Adrenal gland (tissue), 12 donors: ENCODE data around the gene FEV. TPM values are rescaled to one million over a fixed set of nuclear protein-coding genes. Genes with fewer than 3 reads are reported as not detected.
A peak's percentile ranks its signal among the peaks of the same experiment; 100 is the strongest.

Source experiments
- DNase-seq, 7 donors: peaks; one replicate each; pipeline ENCODE4 v3.0.0-alpha.2; 2019 to 2020
- H3K27ac ChIP-seq, 5 donors: fragments of 200-600 bp; sonication (generic) in 4 of 5; 1 replicate in 3 of 5; 2 replicates in 2 of 5; pipeline versions ENCODE4 v1.5.1 to v1.8.0; 2016 to 2020; ENCODE audit warnings: mild to moderate bottlenecking in 1 of 5
- H3K27me3 ChIP-seq: fragments of 200-600 bp; 2 replicates; pipeline ENCODE4 v1.8.0; 2021
- H3K36me3 ChIP-seq, 2 donors: fragments of 200-600 bp; replicated peaks in 1 of 2; 1 replicate in 1 of 2; 2 replicates in 1 of 2; pipeline versions ENCODE4 v1.5.1 to v1.8.0; 2018 to 2022
- H3K4me1 ChIP-seq, 2 donors: fragments of 200-600 bp; replicated peaks in 1 of 2; 1 replicate in 1 of 2; 2 replicates in 1 of 2; pipeline versions ENCODE4 v1.5.1 to v1.8.0; 2018 to 2021
- H3K4me3 ChIP-seq, 4 donors: fragments of 200-600 bp; sonication (generic) in 3 of 4; one replicate each; pipeline ENCODE4 v1.5.1; 2016 to 2018
- H3K9me3 ChIP-seq, 3 donors: fragments of 200-600 bp; sonication (generic) in 1 of 3; replicated peaks in 1 of 3; 1 replicate in 2 of 3; 2 replicates in 1 of 3; pipeline versions ENCODE4 v1.5.1 to v1.8.0; 2016 to 2021
- POLR2A ChIP-seq, 2 donors: fragments of 450-650 bp; IDR thresholded peaks; one replicate each; pipeline ENCODE4 v1.6.1; 2017; ENCODE audit warnings: antibody characterized with exemption in 2 of 2, mild to moderate bottlenecking in 2 of 2, moderate library complexity in 1 of 2
- WGBS, 4 donors: extraction: QIAGEN DNeasy Blood & Tissue Kit in 2 of 4; methylation state at CpG; one replicate each; pipeline versions ENCODE4 v1.1.5 to v1.1.7; 2013 to 2017; 5-methylcytosine and 5-hydroxymethylcytosine counted together
- intact Hi-C, 2 donors: fragments of 100-400 bp; cut with DNase I; formaldehyde crosslinking; loops; one replicate each; pipeline versions ENCODE4 v1.14.1 to v1.15.0; 2022 to 2023
- polyA plus RNA-seq, 3 donors: library from polyadenylated mRNA; stranded (reverse); fragments of 200-250 nt in 2 of 3; fragments of 350-450 nt in 1 of 3; fragmentation: Illumina TruSeq in 1 of 3; extraction: RNeasy Lipid Tissue Mini Kit (QIAGEN cat#74804) in 1 of 3; gene quantifications; one replicate each; pipeline ENCODE4 v1.2.3, GENCODE V29; 2013 to 2014
- total RNA-seq, 9 donors: library from RNA; depleted of rRNA in 4 of 9; stranded (reverse); fragments of >200 nt in 4 of 9; fragments of 120-200 nt in 1 of 9; fragmentation: NEBNext Ultra II Directional in 1 of 9; extraction: Animal tissue kit (Norgen Biotek cat#: 25700) in 1 of 9; gene quantifications; one replicate each; pipeline versions ENCODE4 v1.1.0 to v1.2.4, GENCODE V29; 2013 to 2023
- TF ChIP-seq, protein P1 (sequence below), 6 experiments: fragments of 450-650 bp in 4 of 6; fragments of 200-600 bp in 2 of 6; sonication (generic) in 1 of 6; IDR thresholded peaks; 1 replicate in 5 of 6; 2 replicates in 1 of 6; pipeline versions ENCODE4 v1.5.1 to v1.8.0; 2016 to 2021; ENCODE audit warnings: antibody characterized with exemption in 6 of 6, mild to moderate bottlenecking in 2 of 6, moderate library complexity in 1 of 6
- donor health status: healthy with polysubstance abuse.
- donor health status: Bipolar disorder and iron deficiency.
- donor health status: DM: yes; HTN: yes; CAD: no.
- donor health status: DM: no; HTN: no; CAD: no.
- donor health status: DM: no; HTN: no; CAD: no.
- donor health status: DM: yes; HTN: yes; CAD: no.

FEV gene
- total and polyA plus RNA-seq, 12 donors: 0.22 to 16.5 (median 3.1) TPM; not detected in 4

DNA sequence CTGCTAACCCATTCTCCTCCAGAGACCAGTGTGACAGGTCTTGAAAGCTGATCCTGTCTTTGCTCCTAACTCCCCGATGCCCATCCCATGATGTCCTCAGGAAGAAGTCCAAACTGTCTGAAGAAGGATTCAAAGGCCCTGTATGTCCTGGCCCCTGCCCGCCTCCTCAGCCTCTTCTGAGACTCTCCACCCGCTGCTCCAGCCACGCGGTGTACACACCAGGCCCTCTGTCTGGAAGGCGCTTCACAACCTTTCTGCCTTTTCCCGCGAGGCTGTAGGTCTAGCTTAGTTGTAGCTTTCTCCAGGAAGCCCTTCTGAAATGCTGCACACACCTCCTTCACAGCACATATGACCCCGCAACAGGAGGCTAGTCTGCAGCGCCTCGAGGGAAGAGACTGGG is 31.7 kb upstream of the FEV start:
- TF ChIP-seq POLR2A (IDR thresholded peaks at IDR 0.05): no peak
- TF ChIP-seq, protein P1, sequence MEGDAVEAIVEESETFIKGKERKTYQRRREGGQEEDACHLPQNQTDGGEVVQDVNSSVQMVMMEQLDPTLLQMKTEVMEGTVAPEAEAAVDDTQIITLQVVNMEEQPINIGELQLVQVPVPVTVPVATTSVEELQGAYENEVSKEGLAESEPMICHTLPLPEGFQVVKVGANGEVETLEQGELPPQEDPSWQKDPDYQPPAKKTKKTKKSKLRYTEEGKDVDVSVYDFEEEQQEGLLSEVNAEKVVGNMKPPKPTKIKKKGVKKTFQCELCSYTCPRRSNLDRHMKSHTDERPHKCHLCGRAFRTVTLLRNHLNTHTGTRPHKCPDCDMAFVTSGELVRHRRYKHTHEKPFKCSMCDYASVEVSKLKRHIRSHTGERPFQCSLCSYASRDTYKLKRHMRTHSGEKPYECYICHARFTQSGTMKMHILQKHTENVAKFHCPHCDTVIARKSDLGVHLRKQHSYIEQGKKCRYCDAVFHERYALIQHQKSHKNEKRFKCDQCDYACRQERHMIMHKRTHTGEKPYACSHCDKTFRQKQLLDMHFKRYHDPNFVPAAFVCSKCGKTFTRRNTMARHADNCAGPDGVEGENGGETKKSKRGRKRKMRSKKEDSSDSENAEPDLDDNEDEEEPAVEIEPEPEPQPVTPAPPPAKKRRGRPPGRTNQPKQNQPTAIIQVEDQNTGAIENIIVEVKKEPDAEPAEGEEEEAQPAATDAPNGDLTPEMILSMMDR (IDR thresholded peaks at IDR 0.05): no peak

GRCh38 chr2:219010873-219011272 is 25.9 kb upstream of the FEV start:
- Histone ChIP-seq H3K4me3 (no peak overlapping the region), H3K36me3 (no peaks in the 10 kb centered on the region), H3K9me3 (no peaks in the 10 kb centered on the region), H3K27me3 (peaks cover 9% of the 10 kb centered on the region), H3K4me1 (no peaks in the 10 kb centered on the region), H3K27ac (no peak overlapping the region)
- TF ChIP-seq, protein P1 (IDR thresholded peaks at IDR 0.05): no peak
- no peak for TF ChIP-seq POLR2A (IDR thresholded peaks at IDR 0.05)
- intact Hi-C loops: no loop called here
- 72 to 93% (median 84%) methylated on average over 5 of the region's 5 CpGs for WGBS, 4 donors
- no peak for DNase-seq

More for the DNA sequence above, 31.7 kb upstream of the FEV start:
- Histone ChIP-seq H3K4me3 (no peak overlapping the region), H3K36me3 (no peaks in the 10 kb centered on the region), H3K4me1 (no peaks in the 10 kb centered on the region), H3K9me3 (no peaks in the 10 kb centered on the region), H3K27me3 (no peaks in the 10 kb centered on the region), H3K27ac (no peak overlapping the region)
- DNase-seq: no peak
- WGBS, 4 donors: 93 to 98% (median 94%) methylated on average over 11 of the region's 11 CpGs
- intact Hi-C loops: no loop called here

DNA sequence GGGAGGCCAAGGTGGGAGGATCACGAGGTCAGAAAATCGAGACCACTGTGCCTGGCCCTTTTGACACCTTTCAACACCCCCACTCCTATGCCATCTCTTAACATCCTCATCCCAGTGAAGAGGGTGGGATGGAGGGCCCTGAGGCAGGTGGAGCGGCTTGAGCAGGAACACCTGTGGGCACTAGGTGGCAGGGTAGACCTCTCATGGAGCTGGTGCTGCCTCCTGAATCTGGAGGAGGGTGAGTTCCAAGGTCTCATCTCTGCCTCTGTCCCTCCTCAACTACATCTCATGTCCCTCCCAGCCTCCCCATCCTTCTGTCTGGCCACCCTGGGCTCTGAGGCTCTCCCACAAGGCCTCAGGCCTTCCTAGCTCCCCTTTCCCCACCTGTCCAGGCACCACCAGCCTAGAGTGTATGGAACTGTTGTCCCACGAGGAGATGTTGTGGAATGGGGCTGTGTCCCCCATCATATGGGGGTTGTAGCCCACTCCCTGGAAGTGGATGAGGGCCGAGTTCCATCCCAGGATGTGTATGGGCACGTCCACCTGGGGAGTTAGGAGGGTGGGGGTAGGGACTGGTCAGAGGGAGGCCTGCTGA is 25.3 kb upstream of the FEV start:
- Histone ChIP-seq H3K4me1 (no peaks in the 10 kb centered on the region), H3K4me3 (no peak overlapping the region), H3K27ac (no peak overlapping the region), H3K9me3 (no peaks in the 10 kb centered on the region), H3K36me3 (no peaks in the 10 kb centered on the region), H3K27me3 (peaks cover 15% of the 10 kb centered on the region)
- TF ChIP-seq POLR2A (IDR thresholded peaks at IDR 0.05): no peak
- TF ChIP-seq, protein P1 (IDR thresholded peaks at IDR 0.05): peak in 2 of 6 experiments; percentile 9 to 18
- intact Hi-C loops: no loop called here
- DNase-seq: no peak
- WGBS, 4 donors: 52 to 71% (median 65%) methylated on average over 4 to 6 of the region's 6 CpGs

DNA sequence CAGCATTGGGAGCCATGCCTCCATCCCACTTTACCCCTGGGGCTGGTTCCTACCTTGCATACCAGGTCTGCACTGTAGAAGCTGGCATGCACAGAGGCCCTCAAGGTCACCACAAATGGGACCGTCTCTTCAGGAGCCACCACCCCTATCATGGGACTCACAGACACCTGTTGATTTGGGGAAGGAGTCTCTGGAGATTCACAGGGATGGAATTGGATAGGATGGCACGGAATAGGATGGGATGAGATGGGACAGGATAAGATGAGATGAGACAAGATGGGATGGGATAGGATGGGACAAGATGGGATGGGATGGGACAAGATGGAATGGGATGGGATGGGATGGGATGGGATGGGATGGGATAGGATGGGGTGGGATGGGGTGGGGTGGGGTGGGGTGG is 24.3 kb upstream of the FEV start:
- WGBS, 4 donors: 47 to 79% (median 68%) methylated on average over 2 of the region's 2 CpGs
- Histone ChIP-seq H3K27ac (no peak overlapping the region), H3K9me3 (no peaks in the 10 kb centered on the region), H3K36me3 (no peaks in the 10 kb centered on the region), H3K27me3 (peaks cover 18% of the 10 kb centered on the region), H3K4me3 (no peak overlapping the region), H3K4me1 (no peaks in the 10 kb centered on the region)
- DNase-seq: no peak
- TF ChIP-seq POLR2A (IDR thresholded peaks at IDR 0.05): no peak
- TF ChIP-seq, protein P1 (IDR thresholded peaks at IDR 0.05): no peak
- intact Hi-C loops: no loop called here
